Measurements from ENCODE around the gene RAPGEF5. TPM values are rescaled to one million over a fixed set of nuclear protein-coding genes. Genes with fewer than 3 reads are reported as not detected.
A peak's percentile ranks its signal among the peaks of the same experiment; 100 is the strongest.

RAPGEF5 gene
- total RNA-seq, 1 donor from 2014 or later = 139 TPM

GRCh38 chr7:22338877-22339276 is 18.1 kb downstream of the RAPGEF5 start:
- Histone ChIP-seq H3K4me3 (no peak overlapping the region), H3K27ac (no peak overlapping the region), H3K9me3 (no peaks in the 10 kb centered on the region), H3K4me1 (no peaks in the 10 kb centered on the region), H3K27me3 (no peaks in the 10 kb centered on the region), H3K36me3 (no peaks in the 10 kb centered on the region)
- no peak for ATAC-seq
- no peak for TF ChIP-seq CTCF (IDR thresholded peaks at IDR 0.05)
- no peak for DNase-seq
- intact Hi-C loops (cut with DNase I) = no loop called here

DNA sequence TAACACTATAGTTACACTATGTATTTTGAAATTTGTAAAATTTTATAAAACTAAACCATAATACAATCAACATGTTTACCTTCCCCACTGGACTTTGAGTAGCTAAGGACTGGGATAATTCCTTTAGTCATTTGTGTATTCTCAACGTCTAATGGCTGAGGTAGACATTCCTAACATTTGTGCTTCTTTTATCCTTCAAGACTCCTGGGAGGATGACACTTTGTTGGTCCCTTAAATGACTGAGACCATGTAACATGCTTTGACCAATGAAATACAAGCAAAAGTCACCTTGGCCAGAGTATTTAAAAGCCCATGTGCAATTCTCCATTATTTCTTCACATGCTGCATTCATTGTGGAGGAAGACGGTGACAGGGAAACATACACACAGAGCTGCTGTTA is 18.5 kb downstream of the RAPGEF5 start:
- intact Hi-C loops (cut with DNase I) = no loop called here
- ATAC-seq = no peak
- TF ChIP-seq CTCF (IDR thresholded peaks at IDR 0.05) = no peak
- H3K4me3 ChIP-seq = no peak overlapping the region
- no peaks in the 10 kb centered on the region for H3K9me3 ChIP-seq
- H3K27me3 ChIP-seq = no peaks in the 10 kb centered on the region
- no peak for DNase-seq
- H3K27ac ChIP-seq = no peak overlapping the region
- no peaks in the 10 kb centered on the region for H3K36me3 ChIP-seq
- peaks cover 3% of the 10 kb centered on the region for H3K4me1 ChIP-seq

DNA sequence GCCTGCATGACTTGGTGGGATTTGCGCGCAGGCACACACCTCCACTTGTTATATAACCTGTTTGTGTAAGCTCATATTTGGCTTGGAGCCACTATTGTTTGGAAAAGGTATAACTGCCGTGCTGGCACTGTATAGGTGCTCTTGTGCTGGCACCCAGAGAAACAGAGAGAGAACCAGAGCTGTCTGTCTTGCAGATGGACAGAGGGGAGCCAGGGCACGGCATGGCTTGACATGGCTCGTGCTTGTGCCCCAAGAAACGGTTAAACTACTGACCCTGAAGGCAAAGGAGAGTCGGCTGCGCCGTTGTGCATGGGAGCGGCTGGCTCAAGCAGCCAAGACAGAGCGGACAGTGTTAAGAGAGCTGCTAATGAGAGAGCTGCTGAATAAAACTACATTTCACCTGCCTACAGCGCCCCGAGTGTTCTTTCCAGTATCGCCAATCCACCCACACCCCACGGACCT is 23.2 kb downstream of the RAPGEF5 start:
- DNase-seq = no peak
- no peak for TF ChIP-seq CTCF (IDR thresholded peaks at IDR 0.05)
- Histone ChIP-seq H3K36me3 (no peaks in the 10 kb centered on the region), H3K27me3 (no peaks in the 10 kb centered on the region), H3K4me1 (peaks cover 6% of the 10 kb centered on the region), H3K4me3 (no peak overlapping the region), H3K27ac (no peak overlapping the region), H3K9me3 (no peaks in the 10 kb centered on the region)
- intact Hi-C loops (cut with DNase I) = no loop called here
- no peak for ATAC-seq

DNA sequence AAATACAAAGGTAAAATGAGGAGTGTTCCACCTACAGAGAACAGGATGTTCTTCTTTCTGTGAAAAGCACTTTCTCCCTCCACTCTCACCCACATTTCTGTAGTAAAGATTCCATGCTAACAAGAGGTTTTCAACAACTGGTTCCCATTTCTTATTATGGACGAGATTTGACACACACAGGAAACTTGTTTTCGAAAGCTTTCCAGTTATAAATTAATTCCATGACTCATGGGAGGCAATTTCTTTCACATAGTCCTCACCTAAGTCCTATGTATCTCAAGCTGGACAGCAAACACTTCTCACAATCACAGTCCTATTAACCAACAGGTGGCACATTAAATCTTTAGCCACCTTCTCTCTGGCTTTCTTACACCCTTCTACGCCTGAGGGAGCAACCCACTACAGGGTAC is 24.5 kb downstream of the RAPGEF5 start:
- peak overlapping the region; percentile 33 for H3K27ac ChIP-seq
- no peaks in the 10 kb centered on the region for H3K9me3 ChIP-seq
- H3K27me3 ChIP-seq = no peaks in the 10 kb centered on the region
- intact Hi-C loops (cut with DNase I) = no loop called here
- TF ChIP-seq CTCF (IDR thresholded peaks at IDR 0.05) = no peak
- peaks cover 6% of the 10 kb centered on the region for H3K4me1 ChIP-seq
- DNase-seq (no peak), ATAC-seq (peak; percentile 88)
- no peak overlapping the region for H3K4me3 ChIP-seq
- H3K36me3 ChIP-seq = no peaks in the 10 kb centered on the region

DNA sequence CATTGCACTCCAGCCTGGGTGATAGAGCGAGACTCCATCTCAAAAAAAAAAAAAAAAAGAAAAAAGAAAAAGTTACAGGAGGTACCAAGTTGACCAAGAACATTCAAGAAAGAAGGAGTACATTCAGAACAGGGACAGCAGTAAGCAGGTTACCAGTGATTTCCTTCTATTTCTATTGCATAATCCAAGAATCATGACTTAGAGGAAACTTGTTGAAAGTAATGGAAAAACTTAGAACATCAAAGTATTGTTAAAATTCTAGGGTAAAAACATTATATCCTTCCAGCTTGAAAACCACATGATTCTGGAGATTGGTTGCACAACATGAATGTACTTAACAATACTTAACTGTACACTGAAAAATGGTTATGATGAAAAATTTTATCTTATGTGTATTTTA is 25.2 kb downstream of the RAPGEF5 start:
- ATAC-seq (peak; percentile 39), DNase-seq (no peak)
- H3K4me3 ChIP-seq = no peak overlapping the region
- intact Hi-C loops (cut with DNase I) = no loop called here
- no peak overlapping the region for H3K27ac ChIP-seq
- H3K27me3 ChIP-seq = no peaks in the 10 kb centered on the region
- no peaks in the 10 kb centered on the region for H3K36me3 ChIP-seq
- TF ChIP-seq CTCF (IDR thresholded peaks at IDR 0.05) = no peak
- no peaks in the 10 kb centered on the region for H3K9me3 ChIP-seq
- H3K4me1 ChIP-seq = peaks cover 6% of the 10 kb centered on the region

DNA sequence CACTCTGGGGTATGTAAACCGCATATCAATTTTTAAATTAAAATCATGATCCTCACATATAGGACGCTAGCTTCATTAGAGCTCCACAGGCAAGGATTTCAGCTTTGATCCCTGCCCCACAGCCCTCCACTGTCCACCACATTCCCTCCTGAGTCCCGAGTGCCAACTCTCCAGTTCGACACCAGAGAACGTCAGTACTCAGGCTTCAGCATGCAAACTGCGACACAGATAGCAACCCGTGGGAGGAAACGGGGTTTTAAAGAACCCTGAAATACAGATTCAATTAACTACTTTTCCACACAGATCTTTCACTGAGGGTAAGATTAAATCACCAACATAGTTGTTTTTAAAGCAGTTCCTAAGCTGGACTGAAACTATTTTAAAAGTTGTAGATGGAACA is 26.1 kb downstream of the RAPGEF5 start:
- Histone ChIP-seq H3K4me1 (peaks cover 6% of the 10 kb centered on the region), H3K27ac (no peak overlapping the region), H3K27me3 (no peaks in the 10 kb centered on the region), H3K9me3 (no peaks in the 10 kb centered on the region), H3K4me3 (no peak overlapping the region), H3K36me3 (no peaks in the 10 kb centered on the region)
- no peak for TF ChIP-seq CTCF (IDR thresholded peaks at IDR 0.05)
- intact Hi-C loops (cut with DNase I) = no loop called here
- DNase-seq (no peak), ATAC-seq (no peak)
